IMR-90 (cell line): Measurements from ENCODE around the gene SRGAP3. TPM values are rescaled to one million over a fixed set of nuclear protein-coding genes. Genes with fewer than 3 reads are reported as not detected.

Experiments used
- ATAC-seq: fragments of 200-7000 bp; cut with Tn5 transposase; 2 replicates; pipeline ENCODE4 v1.9.1; 2020; ENCODE audit warnings: low read depth, mild to moderate bottlenecking, moderate library complexity
- Bru-seq: library from RNA; stranded (reverse); fragments of 400-500 nt; gene quantifications from one replicate; lab custom pipeline; 2021; lab: Mats Ljungman, UMichigan
- BruChase-seq, 2 experiments: library from RNA; stranded (reverse); fragments of 400-500 nt; gene quantifications; one replicate each; lab custom pipeline; 2021; lab: Mats Ljungman, UMichigan
- BruUV-seq: library from RNA; stranded (reverse); fragments of 400-500 nt; replicated peaks from 2 replicates; lab custom pipeline; 2021; lab: Mats Ljungman, UMichigan
- CTCF ChIA-PET: fragments of 300-600 bp; formaldehyde crosslinking; extraction: SDS; loops from one replicate; lab custom pipeline; 2021; ENCODE audit warnings: antibody characterized with exemption; lab: Yijun Ruan, JAX
- POLR2A ChIA-PET: fragments of 300-600 bp; sonication (Branson Sonifier 250); formaldehyde crosslinking; loops from one replicate; lab custom pipeline; 2022; ENCODE audit warnings: antibody characterized with exemption; ENCODE audit not compliant: unreplicated experiment; lab: Charles Lee
- DNase-seq: peaks from one replicate; pipeline ENCODE4 v3.0.0; 2013
- H2AFZ ChIP-seq: replicated peaks from 2 replicates; pipeline ENCODE3; 2013; ENCODE audit warnings: low read length, mild to moderate bottlenecking; ENCODE audit not compliant: poor library complexity
- H2AK5ac ChIP-seq: 2 replicates; pipeline ENCODE4 v1.6.1; 2013; ENCODE audit warnings: low read depth, low read length, inconsistent platforms
- H2AK9ac ChIP-seq: replicated peaks from 2 replicates; pipeline ENCODE3; 2013; ENCODE audit warnings: mild to moderate bottlenecking, low read depth, low read length, moderate library complexity; ENCODE audit not compliant: poor library complexity
- H2BK120ac ChIP-seq: 2 replicates; pipeline ENCODE4 v1.6.1; 2013; ENCODE audit warnings: low read depth, low read length, inconsistent platforms
- H2BK15ac ChIP-seq: 3 replicates; pipeline ENCODE4 v1.6.1; 2013; ENCODE audit warnings: low read depth, low read length, inconsistent platforms
- H2BK20ac ChIP-seq: 2 replicates; pipeline ENCODE4 v1.6.1; 2013; ENCODE audit warnings: low read depth, mild to moderate bottlenecking, inconsistent platforms, low read length, moderate library complexity
- H2BK5ac ChIP-seq: 2 replicates; pipeline ENCODE4 v1.6.1; 2013; ENCODE audit warnings: mild to moderate bottlenecking, low read depth, low read length, inconsistent platforms; ENCODE audit not compliant: poor library complexity, severe bottlenecking
- H3K14ac ChIP-seq: replicated peaks from 2 replicates; pipeline ENCODE4 v1.6.1; 2013; ENCODE audit warnings: low read depth, low read length, inconsistent platforms
- H3K18ac ChIP-seq: 2 replicates; pipeline ENCODE4 v1.6.1; 2013; ENCODE audit warnings: low read depth, low read length, control low read depth
- H3K23ac ChIP-seq: 2 replicates; pipeline ENCODE4 v1.6.1; 2013; ENCODE audit warnings: low read depth, low read length, inconsistent platforms
- H3K27ac ChIP-seq: 2 replicates; pipeline ENCODE4 v1.5.1; 2013; ENCODE audit warnings: mild to moderate bottlenecking, control low read depth, low read length; ENCODE audit not compliant: insufficient read depth
- H3K27me3 ChIP-seq: 2 replicates; pipeline ENCODE4 v1.6.1; 2013; ENCODE audit warnings: low read length; ENCODE audit not compliant: control insufficient read depth, insufficient read depth
- H3K36me3 ChIP-seq: 2 replicates; pipeline ENCODE4 v1.6.1; 2013; ENCODE audit warnings: low read length, mixed read lengths; ENCODE audit not compliant: control insufficient read depth, insufficient read depth
- H3K4ac ChIP-seq: 2 replicates; pipeline ENCODE4 v1.6.1; 2013; ENCODE audit warnings: low read depth, low read length, inconsistent platforms
- H3K4me1 ChIP-seq: 2 replicates; pipeline ENCODE4 v1.6.1; 2013; ENCODE audit warnings: low read length, mixed read lengths; ENCODE audit not compliant: control insufficient read depth, insufficient read depth
- H3K4me2 ChIP-seq: 2 replicates; pipeline ENCODE4 v1.6.1; 2013; ENCODE audit warnings: low read depth, mild to moderate bottlenecking, control low read depth, low read length, moderate library complexity
- H3K4me3 ChIP-seq: 2 replicates; pipeline ENCODE4 v1.5.1; 2013; ENCODE audit warnings: low read depth, mild to moderate bottlenecking, control low read depth, low read length, moderate library complexity; ENCODE audit not compliant: insufficient read depth
- H3K56ac ChIP-seq: 2 replicates; pipeline ENCODE4 v1.6.1; 2013; ENCODE audit warnings: low read length, inconsistent platforms; ENCODE audit not compliant: insufficient read depth; ENCODE audit errors: extremely low read depth
- H3K79me1 ChIP-seq, 2 experiments: 2 replicates each; pipeline ENCODE4 v1.6.1; 2013; ENCODE audit warnings: low read length in 2 of 2, inconsistent platforms in 1 of 2, low read depth in 1 of 2
- H3K9ac ChIP-seq: 2 replicates; pipeline ENCODE4 v1.6.1; 2013; ENCODE audit warnings: low read depth, low read length, control low read depth
- H3K9me1 ChIP-seq: 2 replicates; pipeline ENCODE4 v1.6.1; 2013; ENCODE audit warnings: low read length, inconsistent platforms; ENCODE audit not compliant: insufficient read depth
- H3K9me3 ChIP-seq: 2 replicates; pipeline ENCODE4 v1.6.1; 2013; ENCODE audit warnings: low read length; ENCODE audit not compliant: control insufficient read depth, insufficient read depth
- H4K20me1 ChIP-seq: 2 replicates; pipeline ENCODE4 v1.6.1; 2013; ENCODE audit warnings: low read length, inconsistent platforms; ENCODE audit not compliant: insufficient read depth
- H4K5ac ChIP-seq: 2 replicates; pipeline ENCODE4 v1.6.1; 2013; ENCODE audit warnings: mild to moderate bottlenecking, low read depth, low read length, control low read depth
- H4K8ac ChIP-seq, 2 experiments: 2 replicates each; pipeline ENCODE4 v1.6.1; 2013; ENCODE audit warnings: low read depth in 2 of 2, low read length in 2 of 2, control low read depth in 1 of 2, inconsistent platforms in 1 of 2
- H4K91ac ChIP-seq: 2 replicates; pipeline ENCODE4 v1.6.1; 2013; ENCODE audit warnings: low read depth, low read length, inconsistent platforms; ENCODE audit not compliant: insufficient read depth
- CHD1 ChIP-seq: IDR thresholded peaks from 2 replicates; pipeline ENCODE4 v1.6.1; 2012; ENCODE audit warnings: low read depth, low read length, improper control_type of control experiment
- CTCF ChIP-seq: conservative IDR thresholded peaks from 2 replicates; pipeline ENCODE4 v1.5.1; 2012; ENCODE audit warnings: mild to moderate bottlenecking, low read depth, low read length, improper control_type of control experiment
- ELK1 ChIP-seq: fragments of 150-350 bp; IDR thresholded peaks from 2 replicates; pipeline ENCODE4 v1.6.1; 2016; ENCODE audit warnings: low read depth, mild to moderate bottlenecking, low read length, moderate library complexity, borderline replicate concordance
- FOS ChIP-seq: fragments of 150-350 bp; IDR thresholded peaks from 2 replicates; pipeline ENCODE4 v1.6.1; 2016; ENCODE audit warnings: low read depth, low read length
- MAFK ChIP-seq: IDR thresholded peaks from 2 replicates; pipeline ENCODE4 v1.6.1; 2012; ENCODE audit warnings: low read depth, low read length, improper control_type of control experiment
- MAZ ChIP-seq: IDR thresholded peaks from 2 replicates; pipeline ENCODE4 v1.6.1; 2012; ENCODE audit warnings: low read depth, mild to moderate bottlenecking, low read length, improper control_type of control experiment, moderate library complexity, borderline replicate concordance
- MXI1 ChIP-seq: IDR thresholded peaks from 2 replicates; pipeline ENCODE4 v1.6.1; 2012; ENCODE audit warnings: low read depth, mild to moderate bottlenecking, low read length, moderate library complexity, borderline replicate concordance
- RAD21 ChIP-seq: IDR thresholded peaks from 2 replicates; pipeline ENCODE4 v1.6.1; 2012; ENCODE audit warnings: low read length, improper control_type of control experiment
- RFX5 ChIP-seq: IDR thresholded peaks from 2 replicates; pipeline ENCODE4 v1.8.0; 2012; ENCODE audit warnings: low read depth, mild to moderate bottlenecking, low read length, moderate library complexity
- WGBS, 2 experiments: methylation state at CpG; one replicate each; pipeline versions ENCODE4 v1.1.5 to v1.1.7; 2013; ENCODE audit warnings: missing lambda C conversion rate in 2 of 2; ENCODE audit not compliant: insufficient read length in 1 of 2; ENCODE audit errors: extremely low coverage in 2 of 2; 5-methylcytosine and 5-hydroxymethylcytosine counted together
- dilution Hi-C: fragments of 300-500 bp; cut with HindIII; formaldehyde crosslinking; loops from one replicate; pipeline ENCODE4 v1.14.3; 2018; ENCODE audit warnings: low sequenced_read_pairs; ENCODE audit not compliant: unreplicated experiment
- in situ Hi-C: fragments of 300-500 bp; cut with MboI; formaldehyde crosslinking; loops from 3 replicates; pipeline ENCODE4 v1.14.3; 2019; ENCODE audit warnings: low sequenced_read_pairs, inconsistent platforms, mixed read lengths
- intact Hi-C: fragments of 100-400 bp; cut with micrococcal nuclease; formaldehyde crosslinking; loops from 2 replicates; pipeline ENCODE4 v1.10.0; 2022
- long read RNA-seq: library from polyadenylated mRNA; unstranded; transcript quantifications from one replicate; pipeline ENCODE4 v2.0.0, GENCODE V29; 2021; ENCODE audit not compliant: unreplicated experiment
- polyA plus RNA-seq, 3 experiments: library from polyadenylated mRNA; depleted of rRNA; stranded (reverse); fragments of >200 nt; gene quantifications; 2 replicates each; pipeline ENCODE4 v1.2.3, GENCODE V29; 2012; ENCODE audit warnings: low replicate concordance in 1 of 3
- total RNA-seq: library from RNA; depleted of rRNA; stranded (reverse); fragments of >200 nt; gene quantifications from 2 replicates; pipeline ENCODE4 v1.2.3, GENCODE V29; 2012; rRNA removed

SRGAP3 gene
- total RNA-seq: 1.1 and 1.4 TPM in 2 replicates
- 0.68 and 0.77 TPM in 2 replicates for polyA plus RNA-seq (2012; rRNA removed)
- 0.67 and 0.80 TPM in 2 replicates for polyA plus RNA-seq (2012; cell fraction: cytosol; rRNA removed)
- 0.69 and 2.5 TPM in 2 replicates for polyA plus RNA-seq (2012; cell fraction: nucleus; rRNA removed; ENCODE audit: low replicate concordance)
- Bru-seq, nascent RNA: percentile 40 among the genes with signal in this experiment
- percentile 49 among the genes with signal in this experiment for BruChase-seq, experiment 1, labeled RNA remaining after a 6-hour chase
- BruChase-seq, experiment 2, labeled RNA remaining after a 2-hour chase: percentile 40 among the genes with signal in this experiment
- long read RNA-seq, partial matches to known transcripts: 2 of 3 reads
- long read RNA-seq, other reads (novel, unspliced or antisense): 1 of 3 reads

GRCh38 chr3:9249273-9250192 is at the start of gene SRGAP3:
Gene SRGAP3 (minus strand): TSS chr3:9249646. CDS start chr3:9248951, 695 bp downstream.
- no peak within 1 kb of the TSS for H2BK120ac ChIP-seq
- no peaks in the 10 kb centered on the region for H3K36me3 ChIP-seq
- peaks cover 14% of the 10 kb centered on the region for H3K27me3 ChIP-seq
- H3K9ac ChIP-seq: no peak within 1 kb of the TSS
- no peaks in the 10 kb centered on the region for H3K9me3 ChIP-seq
- H4K20me1 ChIP-seq: no peaks in the 10 kb centered on the region
- no peak within 1 kb of the TSS for H4K91ac ChIP-seq
- H3K4me1 ChIP-seq: no peaks in the 10 kb centered on the region
- no peak within 1 kb of the TSS for H2BK15ac ChIP-seq
- in situ Hi-C loops (no loop called here), dilution Hi-C loops (no loop called here), intact Hi-C loops (no loop called here)
- H3K4ac ChIP-seq: no peak within 1 kb of the TSS
- no peak within 1 kb of the TSS for H3K14ac ChIP-seq
- WGBS, 2 experiments: 1% methylated on average over 11 of the region's 28 CpGs; no CpG with 5 or more reads in 1 of the 2 experiments
- POLR2A ChIA-PET: interaction anchor here (0.6 kb wide), 1 partner anchor 267 kb away, joined by 3 read pairs; no protein-coding TSS in a partner anchor
- no peak within 1 kb of the TSS for H3K18ac ChIP-seq
- no peak within 1 kb of the TSS for H2BK20ac ChIP-seq
- H4K8ac ChIP-seq: no peak within 1 kb of the TSS
- ATAC-seq (peak; percentile 100), DNase-seq (peak; percentile 86)
- no peak within 1 kb of the TSS for H2AK5ac ChIP-seq
- H3K23ac ChIP-seq: 0 out of 2 replicates have a peak within 1 kb of the TSS, but pooled peaks have one; percentile 49
- H3K4me3 ChIP-seq: peak within 1 kb of the TSS; percentile 43
- H2AK9ac ChIP-seq: no peak within 1 kb of the TSS
- H2BK5ac ChIP-seq: no peak within 1 kb of the TSS
- BruUV-seq: no TSS peak
- CTCF ChIA-PET: interaction anchor here (1.0 to 1.3 kb wide), 4 partner anchors 16 to 260 kb away, joined by 3 to 7 read pairs (median 4); no protein-coding TSS in a partner anchor
- H3K4me2 ChIP-seq: peak within 1 kb of the TSS; percentile 93
- H3K79me1 ChIP-seq: no peaks in the 10 kb centered on the region
- no peaks in the 10 kb centered on the region for H3K9me1 ChIP-seq
- no peak within 1 kb of the TSS for H4K5ac ChIP-seq
- H3K56ac ChIP-seq: no peak within 1 kb of the TSS
- H2AFZ ChIP-seq: peak within 1 kb of the TSS; percentile 93
- no peak within 1 kb of the TSS for H3K27ac ChIP-seq
- TF ChIP-seq RAD21: 0 out of 2 replicates have a peak, but pooled peaks have one; percentile 19
- TF ChIP-seq ELK1: no peak
- no peak for TF ChIP-seq MXI1
- TF ChIP-seq MAFK: no peak
- peak; percentile 29 for TF ChIP-seq CTCF
- no peak for TF ChIP-seq CHD1
- no peak for TF ChIP-seq FOS
- TF ChIP-seq RFX5: no peak
- no peak for TF ChIP-seq MAZ
